Mesenchymal stem cell (in vitro differentiated cells and primary cell): Measurements from ENCODE around the gene CCDC180.

Experiments used
- DNase-seq: peaks from one replicate; pipeline ENCODE4 v3.0.0-alpha.2; 2013
- H2AFZ ChIP-seq: one replicate; pipeline ENCODE4 v1.6.1; 2013; ENCODE audit warnings: low read depth, mild to moderate bottlenecking, control low read depth, inconsistent platforms, low read length, moderate library complexity
- H2AK5ac ChIP-seq: 2 replicates; pipeline ENCODE4 v1.6.1; 2013; ENCODE audit warnings: low read length, moderate library complexity, mild to moderate bottlenecking, inconsistent platforms; ENCODE audit not compliant: severe bottlenecking
- H2BK120ac ChIP-seq: one replicate; pipeline ENCODE4 v1.6.1; 2013; ENCODE audit warnings: low read depth, mild to moderate bottlenecking, inconsistent platforms, low read length, moderate library complexity
- H2BK12ac ChIP-seq, 2 experiments: one replicate each; pipeline ENCODE4 v1.6.1; 2013; ENCODE audit warnings: inconsistent platforms in 2 of 2, low read length in 2 of 2, mild to moderate bottlenecking in 2 of 2, moderate library complexity in 2 of 2, control low read depth in 1 of 2
- H2BK15ac ChIP-seq: one replicate; pipeline ENCODE4 v1.6.1; 2013; ENCODE audit warnings: mild to moderate bottlenecking, low read depth, inconsistent platforms; ENCODE audit not compliant: poor library complexity, severe bottlenecking
- H2BK5ac ChIP-seq: 2 replicates; pipeline ENCODE4 v1.6.1; 2013; ENCODE audit warnings: low read depth, mild to moderate bottlenecking, low read length, control low read depth, inconsistent platforms; ENCODE audit not compliant: poor library complexity, severe bottlenecking
- H3K14ac ChIP-seq, 2 experiments: one replicate each; pipeline ENCODE4 v1.6.1; 2013; ENCODE audit warnings: inconsistent platforms in 2 of 2, low read length in 2 of 2, control low read depth in 1 of 2, mild to moderate bottlenecking in 1 of 2, moderate library complexity in 1 of 2
- H3K18ac ChIP-seq, 2 experiments: one replicate each; pipeline ENCODE4 v1.6.1; 2013; ENCODE audit warnings: inconsistent platforms in 2 of 2, low read length in 2 of 2, control low read depth in 1 of 2, low read depth in 1 of 2, mild to moderate bottlenecking in 1 of 2
- H3K23ac ChIP-seq, 2 experiments: one replicate each; pipeline ENCODE4 v1.6.1; 2013; ENCODE audit warnings: inconsistent platforms in 2 of 2, low read length in 2 of 2, mild to moderate bottlenecking in 2 of 2, moderate library complexity in 2 of 2, control low read depth in 1 of 2
- H3K27ac ChIP-seq: 2 replicates; pipeline ENCODE4 v1.5.1; 2013; ENCODE audit warnings: mild to moderate bottlenecking, moderate library complexity, low read length, control low read depth, inconsistent platforms; ENCODE audit not compliant: poor library complexity, severe bottlenecking
- H3K27me3 ChIP-seq, 2 experiments: 2 replicates each; pipeline versions ENCODE4 v1.6.1 to v1.7.0; 2013; ENCODE audit warnings: low read length in 2 of 2, mild to moderate bottlenecking in 2 of 2, moderate library complexity in 2 of 2, control low read depth in 1 of 2, inconsistent platforms in 1 of 2; ENCODE audit not compliant: control insufficient read depth in 1 of 2, insufficient read depth in 1 of 2
- H3K36me3 ChIP-seq, 2 experiments: 2 replicates each; pipeline versions ENCODE4 v1.6.1 to v1.7.0; 2013; ENCODE audit warnings: low read length in 2 of 2, control low read depth in 1 of 2, inconsistent platforms in 1 of 2, low read depth in 1 of 2, mild to moderate bottlenecking in 1 of 2; ENCODE audit not compliant: insufficient read depth in 2 of 2, control insufficient read depth in 1 of 2
- H3K4ac ChIP-seq, 2 experiments: one replicate each; pipeline ENCODE4 v1.6.1; 2013; ENCODE audit warnings: inconsistent platforms in 2 of 2, low read length in 2 of 2, mild to moderate bottlenecking in 2 of 2, moderate library complexity in 2 of 2, control low read depth in 1 of 2, low read depth in 1 of 2
- H3K4me1 ChIP-seq: 2 replicates; pipeline ENCODE4 v1.6.1; 2013; ENCODE audit warnings: low read depth, low read length, control low read depth; ENCODE audit not compliant: control insufficient read depth, insufficient read depth
- H3K4me2 ChIP-seq: 2 replicates; pipeline ENCODE4 v1.6.1; 2013; ENCODE audit warnings: low read length, mild to moderate bottlenecking, inconsistent platforms; ENCODE audit not compliant: poor library complexity, severe bottlenecking
- H3K4me3 ChIP-seq, 2 experiments: 2 replicates each; pipeline versions ENCODE4 v1.5.1 to v1.7.0; 2013; ENCODE audit warnings: low read length in 2 of 2, mild to moderate bottlenecking in 2 of 2, control low read depth in 1 of 2, low read depth in 1 of 2; ENCODE audit not compliant: insufficient read depth in 1 of 2
- H3K79me1 ChIP-seq: replicated peaks from 2 replicates; pipeline ENCODE4 v1.6.1; 2013; ENCODE audit warnings: mild to moderate bottlenecking, control low read depth, low read length, inconsistent platforms; ENCODE audit not compliant: poor library complexity, severe bottlenecking
- H3K9ac ChIP-seq: 2 replicates; pipeline ENCODE4 v1.7.0; 2013; ENCODE audit warnings: mild to moderate bottlenecking, low read length, moderate library complexity
- H3K9me3 ChIP-seq: 2 replicates; pipeline ENCODE4 v1.7.0; 2013; ENCODE audit warnings: mild to moderate bottlenecking, low read length; ENCODE audit not compliant: control insufficient read depth
- H4K8ac ChIP-seq: one replicate; pipeline ENCODE4 v1.6.1; 2013; ENCODE audit warnings: inconsistent platforms, mild to moderate bottlenecking, low read length, moderate library complexity
- H4K91ac ChIP-seq: one replicate; pipeline ENCODE4 v1.6.1; 2013; ENCODE audit warnings: mild to moderate bottlenecking, low read length, inconsistent platforms
- WGBS: methylation state at CpG from one replicate; pipeline ENCODE4 v1.1.7; 2013; ENCODE audit warnings: mixed read lengths; 5-methylcytosine and 5-hydroxymethylcytosine counted together

CCDC180 gene

GRCh38 chr9:97313243-97313642 is 5.8 kb downstream of the CCDC180 start:
- Histone ChIP-seq H3K4ac (no peak overlapping the region), H2BK12ac (no peak overlapping the region), H3K14ac (no peak overlapping the region), H3K23ac (no peak overlapping the region), H3K9me3 (no peaks in the 10 kb centered on the region), H3K27me3 (no peaks in the 10 kb centered on the region), H2AFZ (no peak overlapping the region), H3K9ac (no peak overlapping the region), H3K18ac (no peak overlapping the region), H3K4me2 (no peak overlapping the region), H2BK5ac (no peak overlapping the region), H3K79me1 (no peaks in the 10 kb centered on the region), H2BK15ac (no peak overlapping the region), H4K91ac (no peak overlapping the region), H2AK5ac (no peak overlapping the region), H3K27ac (no peak overlapping the region), H3K4me1 (peaks cover 2% of the 10 kb centered on the region), H4K8ac (no peak overlapping the region), H3K36me3 (peaks cover 53 to 54% of the 10 kb centered on the region in 2 experiments), H2BK120ac (no peak overlapping the region), H3K4me3 (no peak overlapping the region)
- WGBS: 97% methylated on average over 3 of the region's 4 CpGs
- no peak for DNase-seq

DNA sequence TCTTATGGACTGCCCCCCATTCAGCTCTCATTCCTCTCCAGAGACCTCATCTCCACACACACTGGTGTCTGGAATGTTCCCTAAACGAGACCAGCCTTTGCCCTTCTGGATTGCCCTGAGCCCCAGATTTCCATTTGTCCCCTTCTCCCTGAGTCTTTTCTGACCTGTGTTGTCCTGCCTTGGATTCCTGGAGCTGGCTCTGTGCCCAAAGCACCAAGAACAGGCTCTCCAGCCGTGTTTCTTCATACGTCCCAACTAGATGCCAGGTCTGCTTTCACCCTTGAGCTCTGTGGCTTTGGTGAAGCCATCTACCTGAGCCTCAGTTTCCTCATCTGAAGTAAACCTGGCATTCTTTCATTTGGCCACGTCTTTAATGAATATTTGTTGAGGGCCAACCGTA is 6.3 kb downstream of the CCDC180 start:
- H3K4me3 ChIP-seq: no peak overlapping the region
- H4K91ac ChIP-seq: no peak overlapping the region
- H2BK12ac ChIP-seq: no peak overlapping the region
- H2AK5ac ChIP-seq: no peak overlapping the region
- no peak overlapping the region for H3K18ac ChIP-seq
- H3K4me1 ChIP-seq: peaks cover 2% of the 10 kb centered on the region
- H2BK5ac ChIP-seq: no peak overlapping the region
- H3K27me3 ChIP-seq: no peaks in the 10 kb centered on the region
- H3K9me3 ChIP-seq: no peaks in the 10 kb centered on the region
- H4K8ac ChIP-seq: no peak overlapping the region
- no peak overlapping the region for H3K9ac ChIP-seq
- no peak overlapping the region for H3K23ac ChIP-seq
- no peaks in the 10 kb centered on the region for H3K79me1 ChIP-seq
- no peak overlapping the region for H2BK15ac ChIP-seq
- no peak overlapping the region for H2BK120ac ChIP-seq
- no peak overlapping the region for H3K4ac ChIP-seq
- H2AFZ ChIP-seq: no peak overlapping the region
- H3K36me3 ChIP-seq: peaks cover 54 to 57% of the 10 kb centered on the region in 2 experiments
- H3K14ac ChIP-seq: no peak overlapping the region
- no peak overlapping the region for H3K27ac ChIP-seq
- no peak for DNase-seq
- no peak overlapping the region for H3K4me2 ChIP-seq
- WGBS: 91% methylated on average over 5 of the region's 5 CpGs

DNA sequence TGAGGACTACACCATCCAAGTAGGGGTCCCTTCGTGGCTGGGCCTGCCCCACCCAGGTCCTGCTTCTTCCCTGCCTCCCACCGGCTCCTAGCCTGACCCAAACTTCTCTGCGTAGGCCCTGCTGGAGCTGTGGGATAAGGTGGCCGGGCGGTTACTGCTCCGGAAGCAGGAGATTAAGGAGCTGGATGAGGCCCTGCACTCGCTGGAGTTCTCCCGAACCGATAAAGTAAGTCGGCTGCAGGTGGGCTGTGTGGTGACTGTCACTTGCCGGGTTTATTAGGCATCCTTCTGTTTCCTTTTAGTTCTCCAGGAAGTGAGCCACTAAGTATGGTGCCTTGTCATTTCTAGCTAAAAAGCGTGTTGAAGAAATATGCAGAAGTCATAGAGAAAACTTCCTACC is 7.0 kb downstream of the CCDC180 start:
- DNase-seq: no peak
- Histone ChIP-seq H2AK5ac (no peak overlapping the region), H3K27ac (no peak overlapping the region), H3K9ac (no peak overlapping the region), H2AFZ (no peak overlapping the region), H3K23ac (no peak overlapping the region), H3K79me1 (no peaks in the 10 kb centered on the region), H3K4ac (no peak overlapping the region), H4K8ac (no peak overlapping the region), H2BK120ac (no peak overlapping the region), H3K36me3 (peaks cover 53 to 55% of the 10 kb centered on the region in 2 experiments), H3K18ac (no peak overlapping the region), H3K4me3 (no peak overlapping the region), H2BK5ac (no peak overlapping the region), H2BK15ac (no peak overlapping the region), H2BK12ac (no peak overlapping the region), H3K4me1 (no peaks in the 10 kb centered on the region), H3K14ac (no peak overlapping the region), H3K9me3 (no peaks in the 10 kb centered on the region), H3K27me3 (no peaks in the 10 kb centered on the region), H3K4me2 (no peak overlapping the region), H4K91ac (no peak overlapping the region)
- 99% methylated on average over 12 of the region's 12 CpGs for WGBS

- H2AFZ ChIP-seq: no peak overlapping the region
- no peak overlapping the region for H3K23ac ChIP-seq
- no peak overlapping the region for H3K14ac ChIP-seq
- peaks cover 57 to 62% of the 10 kb centered on the region in 2 experiments for H3K36me3 ChIP-seq
- H3K9me3 ChIP-seq: no peaks in the 10 kb centered on the region
- no peaks in the 10 kb centered on the region for H3K79me1 ChIP-seq
- no peak overlapping the region for H2AK5ac ChIP-seq
- H4K91ac ChIP-seq: no peak overlapping the region
- H2BK15ac ChIP-seq: no peak overlapping the region
- no peaks in the 10 kb centered on the region for H3K27me3 ChIP-seq
- no peak overlapping the region for H3K4ac ChIP-seq
- no peak overlapping the region for H2BK5ac ChIP-seq
- H3K18ac ChIP-seq: no peak overlapping the region
- no peak overlapping the region for H3K4me3 ChIP-seq
- no peak overlapping the region for H4K8ac ChIP-seq
- no peak overlapping the region for H2BK120ac ChIP-seq
- WGBS: 81% methylated on average over 3 of the region's 4 CpGs
- no peaks in the 10 kb centered on the region for H3K4me1 ChIP-seq
- DNase-seq: peak; percentile 40
- no peak overlapping the region for H3K27ac ChIP-seq
- H2BK12ac ChIP-seq: no peak overlapping the region
- no peak overlapping the region for H3K4me2 ChIP-seq
- peak overlapping the region; percentile 26 for H3K9ac ChIP-seq
These were observed 8.1 kb downstream of the CCDC180 start for GRCh38 chr9:97315550-97315949.
